Measurements from ENCODE around the gene ANG.

ANG gene

DNA sequence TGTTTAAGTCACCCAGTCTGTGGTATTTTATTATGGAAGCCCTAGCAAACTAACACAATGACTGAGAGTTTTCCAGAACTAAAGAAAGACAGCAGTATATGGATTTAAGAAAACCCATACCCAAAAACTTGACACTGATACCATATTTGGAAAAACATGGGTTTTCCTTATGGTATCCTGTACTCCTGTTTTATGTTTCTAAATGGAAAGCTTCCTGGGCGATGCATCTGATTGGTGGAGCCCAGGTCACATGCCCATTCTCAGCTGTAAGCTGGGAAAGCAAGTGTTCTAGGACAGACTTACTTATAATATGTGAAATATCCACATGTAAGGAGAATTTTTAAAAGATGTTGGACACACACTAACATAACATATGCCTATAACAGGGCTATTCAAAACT is 8.7 kb upstream of the ANG start:
- FAIRE-seq: no peak

DNA sequence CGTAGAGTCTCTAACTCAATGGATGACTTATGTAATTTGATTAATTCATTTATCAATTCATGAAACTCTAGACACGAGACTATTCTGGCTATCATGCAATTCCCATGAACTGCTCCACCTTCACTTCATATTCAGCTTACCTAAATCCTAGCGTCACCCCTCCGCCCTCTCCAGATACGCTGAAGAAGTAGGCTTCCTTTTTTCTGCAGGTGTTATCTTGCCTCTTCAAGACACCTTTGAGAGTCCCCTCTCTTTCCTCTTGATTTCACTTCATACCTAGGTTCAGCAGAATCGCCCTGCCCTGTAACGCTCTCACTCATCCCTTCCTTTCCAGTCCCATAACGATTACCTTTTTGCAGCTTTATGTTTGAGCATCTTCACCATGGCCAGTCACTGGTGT is 8.2 kb upstream of the ANG start:
- FAIRE-seq: no peak

DNA sequence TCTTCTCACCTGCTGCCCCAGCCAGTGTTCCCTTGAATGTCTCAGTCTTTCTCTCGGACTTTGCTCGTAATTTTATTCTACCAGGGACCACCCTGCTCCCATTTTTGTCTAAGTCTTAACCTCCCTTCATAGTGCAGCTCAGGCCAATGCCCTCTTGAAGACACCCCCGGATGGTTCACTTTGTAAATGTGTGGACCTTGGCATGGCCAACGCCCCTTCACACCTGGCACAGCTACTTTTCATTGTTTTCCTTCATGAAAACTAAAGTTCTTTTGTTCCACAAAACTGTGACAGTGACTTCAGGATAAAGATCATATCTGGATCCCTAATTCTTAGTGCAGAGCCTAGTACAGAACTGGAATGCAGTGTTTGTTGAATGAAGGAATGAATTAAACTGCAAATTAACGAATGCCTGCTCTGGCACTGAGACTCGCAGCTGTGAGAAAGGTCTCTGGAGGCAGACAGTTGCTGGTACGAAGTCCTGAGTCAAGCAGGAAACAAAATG is 7.7 kb upstream of the ANG start:
- FAIRE-seq: no peak

DNA sequence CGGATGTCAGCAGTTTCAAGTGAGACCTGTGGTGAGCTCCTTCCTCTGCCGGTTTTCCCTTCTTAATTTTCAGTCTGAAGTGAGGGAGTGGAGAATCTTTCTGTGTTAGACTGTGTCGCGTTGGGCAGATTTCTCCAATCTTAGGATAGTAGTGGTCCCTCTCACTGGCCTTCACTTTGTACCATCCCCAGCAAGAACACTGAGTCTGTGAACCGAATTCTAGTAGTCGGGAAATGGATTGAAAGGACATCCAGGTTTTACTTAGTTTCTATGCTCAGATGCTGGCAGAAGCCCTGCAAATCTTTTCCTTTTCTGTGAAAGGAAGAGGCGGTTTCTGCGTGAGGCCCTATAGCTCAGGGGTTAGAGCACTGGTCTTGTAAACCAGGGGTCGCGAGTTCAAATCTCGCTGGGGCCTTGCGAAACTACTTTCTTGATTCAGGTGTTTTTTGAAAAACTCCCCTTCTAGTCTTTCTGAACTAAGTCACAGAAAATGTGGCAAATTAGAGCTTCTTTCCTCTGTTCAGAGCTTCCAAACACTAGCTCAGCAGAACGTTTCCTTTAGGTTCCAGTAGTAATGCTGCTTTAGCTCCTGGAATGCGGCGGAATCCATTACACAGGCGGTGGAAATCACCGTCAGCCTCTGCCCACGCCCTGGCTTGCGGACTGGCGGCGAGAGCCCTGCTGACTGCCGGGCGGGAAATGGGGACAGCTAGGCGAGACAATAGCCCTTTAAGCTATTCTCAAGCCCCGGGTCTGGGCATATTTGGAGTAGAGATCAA is 7.0 kb upstream of the ANG start:
- FAIRE-seq: no peak

DNA sequence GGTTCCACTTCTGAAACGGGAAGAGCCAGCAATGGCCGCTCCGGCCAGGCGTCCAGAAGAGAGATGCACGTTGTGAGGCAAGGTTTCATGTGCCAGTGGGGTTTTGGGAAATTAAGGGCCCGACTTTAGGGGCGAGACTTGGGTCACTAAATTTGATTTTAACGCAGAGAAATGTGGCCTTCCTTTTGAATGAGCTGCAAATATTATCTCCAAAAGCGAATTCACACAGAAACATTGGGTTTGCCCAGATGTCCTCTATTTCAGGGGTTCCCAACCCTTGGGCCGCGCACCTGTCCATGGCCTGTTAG is 6.5 kb upstream of the ANG start:
- FAIRE-seq: no peak

DNA sequence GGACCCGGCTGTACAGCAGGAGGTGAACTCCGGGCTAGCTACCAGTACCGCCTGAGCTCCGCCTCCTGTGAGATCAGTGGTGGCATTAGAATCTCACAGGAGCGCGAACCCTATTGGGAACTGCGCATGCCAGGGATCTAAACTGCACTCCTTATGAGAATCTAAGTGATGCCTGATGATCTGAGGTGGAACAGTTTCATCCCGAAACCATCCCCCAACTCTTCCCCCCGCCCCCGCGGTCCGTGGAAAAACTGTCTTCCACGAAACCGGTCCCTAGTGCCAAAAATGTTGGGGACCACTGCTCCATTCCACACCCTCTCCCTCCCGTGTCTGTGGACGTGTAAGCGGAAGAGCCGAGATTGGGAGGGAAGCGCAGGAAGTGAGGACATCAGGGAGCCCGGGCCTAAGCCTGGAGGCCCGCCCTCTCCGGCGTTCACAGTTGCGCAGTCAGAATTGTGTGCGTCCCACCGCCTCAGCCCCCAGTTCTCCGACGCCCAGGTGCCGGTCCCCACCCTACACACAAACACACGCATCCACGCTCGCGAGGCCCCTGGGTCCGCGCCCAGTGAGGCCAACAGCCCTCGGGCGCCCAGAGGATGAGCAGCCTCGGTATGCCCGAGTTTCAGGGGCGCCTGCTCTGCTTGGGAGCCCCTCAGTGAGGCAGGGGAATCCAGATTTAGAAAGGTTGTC is 6.0 kb upstream of the ANG start:
- no peak for FAIRE-seq

DNA sequence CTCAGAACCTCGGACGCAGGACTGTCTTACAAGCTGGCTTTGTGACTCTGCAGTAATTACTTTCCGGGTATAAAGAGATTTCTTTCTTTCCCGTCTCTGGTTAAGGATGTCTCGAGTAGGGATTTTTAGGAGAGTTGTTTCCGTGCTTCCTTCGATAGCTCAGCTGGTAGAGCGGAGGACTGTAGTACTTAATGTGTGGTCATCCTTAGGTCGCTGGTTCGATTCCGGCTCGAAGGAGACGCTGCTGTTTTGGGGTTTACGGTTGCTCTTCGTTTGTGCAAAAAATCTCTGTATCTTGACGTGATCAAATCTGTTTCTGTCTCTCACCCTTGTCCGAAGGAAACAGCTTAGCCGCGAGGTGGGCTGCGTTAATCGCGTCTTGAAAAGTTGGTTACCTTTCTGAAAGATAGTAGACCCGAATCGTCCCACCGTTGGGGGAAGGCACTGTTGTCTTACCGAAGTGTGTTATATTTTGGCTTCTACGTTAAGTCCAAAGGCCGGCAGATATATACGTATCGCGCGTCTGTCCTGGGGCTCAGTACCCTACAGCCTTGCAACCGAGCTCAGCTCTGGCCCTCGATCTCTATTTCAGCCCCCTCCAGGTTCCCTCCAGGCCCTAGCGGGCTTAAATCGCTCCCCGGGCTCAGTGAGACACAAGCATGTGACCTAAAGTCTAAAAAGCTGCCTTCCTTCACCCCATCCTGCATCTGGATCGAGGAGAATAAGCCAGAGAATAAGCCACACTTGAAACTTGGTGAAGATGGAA is 5.3 kb upstream of the ANG start:
- FAIRE-seq: no peak

DNA sequence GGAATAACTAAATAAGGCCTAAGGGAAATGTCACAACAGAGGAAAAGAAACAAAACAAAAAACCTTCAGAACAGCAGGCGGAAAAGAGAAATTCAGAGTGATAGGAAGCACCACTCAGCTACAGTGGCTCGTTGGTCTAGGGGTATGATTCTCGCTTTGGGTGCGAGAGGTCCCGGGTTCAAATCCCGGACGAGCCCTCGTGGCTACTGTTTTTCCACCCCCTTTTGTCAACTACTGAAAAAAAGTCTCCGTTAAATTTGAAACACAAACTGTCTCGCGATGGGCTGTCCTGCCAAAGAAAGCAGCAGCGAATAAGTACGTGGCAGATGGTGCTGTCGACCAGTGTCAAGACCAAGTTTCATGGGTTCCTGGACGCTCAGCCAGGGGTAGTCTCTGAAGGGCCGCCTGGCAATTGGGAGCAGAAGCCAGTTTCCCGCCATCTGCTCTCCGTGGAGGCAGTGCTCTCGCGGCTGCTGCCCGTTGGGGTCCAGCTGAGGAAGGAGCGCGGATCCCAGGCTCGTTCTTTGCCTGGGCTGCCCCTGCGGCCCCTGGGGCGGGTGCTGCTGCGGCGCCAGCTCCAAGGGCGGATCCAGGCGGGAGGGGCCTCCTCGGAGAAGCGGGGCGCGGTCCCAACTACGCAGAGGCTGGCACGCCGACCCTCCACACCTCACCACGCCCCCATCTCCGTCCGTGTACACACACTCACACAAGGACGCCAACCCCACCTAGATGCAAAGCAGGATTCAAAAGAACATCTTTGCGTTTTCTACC is 4.5 kb upstream of the ANG start, which contains the start of gene RNASE4:
RNASE4 (plus strand) TSS at position 670 of the 771 bp plus-strand sequence. CDS start 14,812 bp downstream, outside the sequence.
- FAIRE-seq: no peak

DNA sequence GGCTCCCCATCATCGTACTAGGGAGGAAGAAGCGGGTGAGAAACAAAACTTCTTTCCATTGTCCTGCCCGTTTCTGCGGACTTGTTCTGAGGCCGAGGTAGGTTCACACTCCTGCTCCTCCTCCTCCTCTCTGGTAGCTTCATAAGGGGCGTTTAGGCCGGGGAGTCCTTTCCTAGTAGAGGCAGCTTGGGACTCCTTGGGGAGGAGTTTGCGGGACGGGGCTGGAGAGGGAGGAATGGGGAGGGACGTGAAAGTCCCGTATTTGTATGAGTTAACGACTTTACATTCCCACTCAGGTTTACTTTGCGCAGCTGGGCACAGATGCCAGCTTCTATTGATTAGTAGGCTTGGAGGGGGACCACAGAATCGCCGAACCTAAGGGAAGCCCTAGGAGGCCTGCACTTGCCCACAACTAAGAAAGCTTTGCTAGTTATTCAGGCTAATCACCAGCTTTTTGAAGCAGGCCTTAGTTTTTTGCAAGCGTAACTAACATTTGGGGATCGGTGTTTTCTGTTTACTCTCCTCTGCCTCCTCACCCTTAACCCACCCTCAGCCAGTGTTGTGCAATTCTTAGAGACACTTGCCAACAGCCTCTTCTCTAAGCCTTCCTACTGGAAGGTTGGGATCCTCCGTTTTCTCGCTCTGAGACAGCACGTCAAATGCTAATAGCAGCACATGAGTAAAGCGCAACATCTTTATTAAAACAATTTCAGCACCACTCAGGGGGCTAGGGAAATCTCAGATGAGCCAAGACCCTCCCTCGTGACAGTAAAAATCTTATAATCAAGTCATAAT is 3.7 kb upstream of the ANG start:
- no peak for FAIRE-seq

DNA sequence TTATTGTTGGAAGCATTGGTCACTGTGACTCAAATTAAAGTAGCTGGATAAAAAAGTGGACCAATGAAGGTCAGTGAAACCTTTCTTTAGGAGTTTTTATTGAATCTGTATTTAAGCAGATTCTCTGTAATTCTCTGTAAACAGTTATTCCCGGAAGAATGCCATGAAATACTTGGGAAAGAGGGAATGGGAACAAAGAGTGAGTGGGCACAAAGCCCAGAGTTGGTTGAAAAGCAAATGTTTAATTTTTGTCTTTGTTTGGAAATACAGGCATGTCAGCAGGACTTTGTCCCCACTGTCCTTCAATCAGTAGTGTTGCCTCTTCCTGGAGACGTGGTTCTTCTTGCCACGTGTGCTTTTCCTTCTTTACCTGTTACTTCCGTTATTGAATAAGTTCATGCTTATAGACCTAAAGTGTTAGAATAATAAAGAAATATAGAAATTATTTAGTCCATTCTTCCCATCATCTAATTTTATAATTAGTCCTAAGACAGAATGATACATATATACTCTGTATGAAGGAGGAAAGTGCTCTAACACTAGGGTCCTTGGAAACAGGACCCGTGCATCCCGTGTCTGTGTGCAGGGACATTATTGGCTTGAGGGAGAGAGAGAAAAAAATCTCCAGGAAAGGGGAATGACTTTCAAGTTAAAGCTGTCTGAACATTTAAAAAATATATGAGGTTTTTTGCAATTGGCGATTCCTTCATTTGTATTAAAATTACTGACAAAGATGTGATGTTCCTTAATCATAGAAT is 2.0 kb upstream of the ANG start:
- FAIRE-seq: no peak

DNA sequence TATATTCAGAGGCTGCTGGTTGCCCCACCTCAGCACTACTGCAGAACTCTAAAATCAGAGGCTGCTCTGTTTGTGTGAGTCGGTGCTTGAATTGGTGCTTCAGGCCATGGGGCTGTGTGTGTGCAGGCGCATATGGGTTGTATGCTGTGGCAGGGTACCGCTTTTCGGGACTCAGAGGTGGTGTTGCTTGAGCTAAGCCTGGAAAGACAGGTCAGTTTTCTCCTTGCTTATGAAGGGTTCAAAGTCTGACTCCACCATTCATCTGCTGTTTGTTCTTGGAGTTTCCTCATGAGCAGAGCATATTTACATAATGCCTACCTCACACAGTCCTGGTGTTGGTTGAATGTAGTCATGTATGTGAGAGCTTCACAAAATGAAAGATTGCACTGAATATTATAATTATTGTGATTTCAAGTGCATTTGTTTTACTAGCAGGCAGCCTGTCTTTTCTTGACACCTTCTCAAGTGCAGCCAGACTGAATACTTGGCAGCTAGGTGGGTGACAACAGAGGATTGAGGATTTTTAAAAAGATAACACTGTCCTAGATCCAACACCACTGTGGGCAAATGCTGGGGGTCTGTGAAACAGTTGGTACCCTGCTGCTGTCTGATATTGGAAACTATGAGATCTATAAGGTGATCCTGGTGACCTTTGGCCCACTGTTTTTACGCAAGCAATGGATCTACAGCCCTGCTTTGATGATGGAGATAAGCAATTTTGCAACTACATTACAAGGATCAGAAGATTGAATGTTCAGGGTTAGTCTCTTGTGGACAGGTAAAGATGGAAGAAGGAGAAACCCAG is 1.0 kb upstream of the ANG start:
- FAIRE-seq: no peak

DNA sequence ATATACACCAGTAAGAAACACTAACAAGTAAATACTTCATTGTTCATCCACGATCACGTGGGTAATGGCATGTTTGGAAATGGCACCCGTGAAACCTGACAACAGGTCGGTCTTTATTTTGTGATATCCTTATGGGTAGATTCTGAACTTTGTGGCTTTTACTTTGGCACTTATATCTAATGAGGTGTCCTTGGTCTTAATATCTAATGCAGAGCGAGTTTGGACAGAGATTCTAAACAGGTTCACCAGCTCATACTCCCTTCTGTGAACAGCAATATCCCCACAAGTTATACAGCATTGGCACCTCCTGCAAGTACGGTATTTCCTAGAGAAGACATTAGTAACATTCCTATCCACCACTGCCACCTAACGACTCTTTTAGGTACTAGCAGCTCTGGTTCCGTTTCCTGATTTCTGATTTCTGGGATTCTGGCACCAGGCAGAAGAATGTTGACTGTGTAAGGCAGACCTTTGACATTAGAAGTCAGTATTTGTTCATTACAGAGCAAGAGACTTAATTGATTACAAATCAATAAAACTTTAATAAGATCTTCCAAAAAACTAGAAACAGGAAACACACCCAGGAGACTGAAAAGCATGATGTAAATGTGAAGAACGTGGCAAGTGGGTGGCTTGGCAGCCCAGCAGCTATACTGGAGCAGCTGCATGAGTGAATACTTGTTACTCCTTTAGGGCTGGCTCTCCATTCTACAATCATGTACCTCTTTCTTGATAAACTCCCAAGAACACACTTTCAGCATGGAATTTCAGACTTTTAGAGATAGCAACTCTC is 2.5 kb downstream of the ANG start:
- no peak for FAIRE-seq

DNA sequence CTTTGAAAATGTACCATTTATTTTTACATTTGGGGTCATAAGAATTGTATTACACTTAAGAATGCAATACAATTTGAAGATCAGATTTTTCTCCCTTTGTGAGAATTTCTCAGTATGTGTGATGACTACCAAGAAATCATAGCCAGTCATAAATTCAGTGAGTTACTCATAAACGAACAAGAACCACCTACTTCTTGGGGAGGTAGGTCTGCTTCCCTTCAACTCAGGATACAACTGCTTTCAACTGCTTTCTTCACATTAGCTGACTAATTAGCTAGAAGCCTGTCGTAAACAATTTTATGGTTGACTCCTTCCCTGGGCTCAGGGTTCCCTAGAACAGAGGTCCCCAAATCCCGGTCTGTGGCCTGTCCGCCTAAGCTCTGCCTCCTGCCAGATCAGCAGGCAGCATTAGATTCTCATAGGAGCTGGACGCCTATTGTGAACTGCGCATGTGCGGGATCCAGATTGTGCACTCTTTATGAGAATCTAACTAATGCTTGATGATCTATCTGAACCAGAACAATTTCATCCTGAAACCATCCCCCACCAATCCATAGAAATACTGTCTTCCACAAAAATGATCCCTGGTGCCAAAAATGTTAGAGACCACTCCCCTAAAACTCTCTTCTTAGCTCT is 3.7 kb downstream of the ANG start:
- no peak for FAIRE-seq

DNA sequence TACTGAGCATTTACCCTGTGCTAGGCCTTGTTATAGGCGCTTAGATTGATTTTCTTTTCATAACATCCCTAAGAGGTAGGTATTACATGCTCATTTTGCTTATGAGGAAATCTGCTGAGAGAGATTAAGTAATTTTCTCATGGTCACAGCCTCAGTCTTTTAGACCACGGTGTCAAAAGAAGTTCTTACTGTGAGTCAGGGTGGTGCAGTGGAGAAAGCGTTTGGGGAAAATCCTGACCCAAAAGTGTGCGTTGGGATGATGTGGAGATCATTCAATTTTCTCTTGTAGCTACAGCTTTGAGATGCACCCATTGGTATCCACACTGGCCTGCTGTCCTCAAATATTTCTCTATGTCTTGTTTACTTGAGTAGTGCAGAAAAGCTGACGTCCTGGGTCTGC is 8.2 kb downstream of the ANG start:
- FAIRE-seq: no peak

DNA sequence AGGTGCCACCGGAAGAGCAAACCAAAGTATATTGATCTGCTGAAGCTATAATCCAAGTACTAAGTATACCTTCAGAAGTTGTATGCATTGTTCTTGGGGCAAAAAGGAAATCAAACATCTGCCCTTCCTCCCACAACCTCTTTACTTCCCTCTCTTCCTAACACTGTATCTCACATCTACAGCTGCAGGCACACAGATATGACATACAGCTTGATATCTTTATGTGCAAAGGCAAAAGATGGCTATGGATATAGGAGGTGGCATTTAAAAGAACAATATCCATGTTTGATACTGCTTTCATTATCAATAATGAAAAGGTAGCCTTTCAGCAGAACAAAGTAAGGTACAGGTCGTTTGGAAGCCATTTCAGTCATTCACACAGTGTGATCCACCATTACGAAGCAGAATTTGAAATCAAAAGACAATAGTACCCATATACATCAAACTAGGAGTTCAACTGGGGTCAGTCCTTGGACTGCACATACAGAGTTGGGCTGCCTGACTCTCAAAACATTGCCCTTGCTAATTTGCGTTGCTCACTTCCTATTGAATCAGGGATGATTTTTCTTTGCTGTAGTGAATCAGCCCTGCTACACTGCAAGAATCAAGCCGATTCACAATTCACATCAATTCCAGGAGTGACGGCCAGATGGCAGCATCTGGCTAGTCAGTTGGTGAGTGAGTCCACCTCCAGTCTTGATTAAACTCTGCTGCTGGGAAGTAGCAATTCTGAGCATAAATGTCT is 8.9 kb downstream of the ANG start:
- no peak for FAIRE-seq

DNA sequence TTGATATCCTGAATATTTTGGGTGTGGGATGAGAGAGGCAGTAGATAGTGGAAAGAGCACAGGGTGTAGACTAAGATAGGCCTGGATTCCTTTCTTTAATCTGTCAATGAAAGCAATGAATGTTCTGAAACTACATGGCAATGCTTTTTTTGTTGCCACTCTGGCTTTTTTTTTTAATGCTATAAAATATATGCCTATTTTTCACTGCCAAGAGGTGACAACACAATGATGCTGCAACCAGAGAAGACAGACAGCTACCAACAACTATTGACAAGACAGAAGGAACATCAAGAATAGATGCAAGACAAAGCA is 9.4 kb downstream of the ANG start:
- FAIRE-seq: no peak

DNA sequence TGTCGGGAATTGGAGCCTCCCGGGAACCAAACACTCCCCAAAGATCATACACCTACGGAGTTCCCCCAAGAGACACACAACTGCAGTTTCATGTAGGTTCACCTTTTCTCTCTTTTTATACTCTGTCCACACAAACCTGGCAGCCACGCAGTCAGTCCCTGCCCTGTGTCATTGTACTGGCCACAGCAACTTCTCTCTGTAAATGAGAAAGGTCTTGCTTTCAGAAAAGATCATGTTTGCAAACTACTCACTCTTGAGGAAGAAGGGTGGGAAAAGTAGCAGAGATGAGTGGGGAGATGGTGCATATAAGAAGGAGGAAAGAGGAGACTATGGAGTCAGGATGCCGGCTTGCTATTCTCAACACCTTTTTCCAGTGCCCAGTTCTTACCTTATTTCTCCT is 10.4 kb downstream of the ANG start:
- no peak for FAIRE-seq

DNA sequence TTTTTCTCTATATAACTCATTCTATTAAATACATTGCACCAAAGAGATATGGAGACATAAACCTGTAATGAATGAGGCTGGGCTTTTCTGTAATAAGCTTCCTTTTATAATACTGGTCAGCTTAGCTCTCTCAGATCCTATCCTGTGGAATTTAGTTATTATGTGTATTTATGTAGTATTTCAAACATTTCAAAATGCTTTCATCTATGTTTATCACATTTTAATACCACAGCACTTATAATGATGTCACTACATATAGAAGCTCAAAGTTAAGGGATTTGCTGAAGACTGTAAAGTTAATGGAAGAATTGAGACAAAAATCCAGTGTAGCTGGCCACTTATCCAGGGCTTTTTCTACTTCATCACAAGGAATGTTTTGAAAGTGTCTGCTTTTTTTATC is 11.4 kb downstream of the ANG start:
- no peak for FAIRE-seq

Data from colon (tissue), 2 donors.